Measurements from ENCODE around the gene HLCS. TPM values are rescaled to one million over a fixed set of nuclear protein-coding genes. Genes with fewer than 3 reads are reported as not detected.

Gene HLCS
- total RNA-seq, 2 donors from 2014 or later: 27.2 to 38.6 TPM

DNA sequence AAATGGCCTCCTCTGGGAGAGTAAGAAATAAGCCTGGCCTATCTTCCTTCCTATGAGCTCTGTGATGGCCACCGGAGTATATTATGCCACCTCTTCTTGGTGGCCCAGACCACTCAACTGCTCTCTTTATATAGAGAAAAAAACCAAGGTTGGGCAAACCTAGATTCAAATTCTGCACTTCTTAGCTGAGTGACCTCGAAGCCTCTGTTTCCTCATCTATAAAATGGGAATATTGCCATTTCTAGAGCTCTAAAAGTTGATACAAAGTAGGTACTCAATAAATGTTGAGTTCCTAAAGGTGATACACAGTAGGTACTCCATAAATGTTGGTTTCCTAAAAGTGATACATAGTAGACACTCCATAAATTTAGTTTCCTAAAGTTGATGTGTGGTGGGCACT, 120.7 kb downstream of the HLCS start:
- no peak overlapping the region for H3K4me3 ChIP-seq
- H3K4me1 ChIP-seq: no peaks in the 10 kb centered on the region
- H3K27me3 ChIP-seq: no peaks in the 10 kb centered on the region
- DNase-seq (no peak), ATAC-seq (no peak)
- H3K9me3 ChIP-seq: no peaks in the 10 kb centered on the region
- intact Hi-C loops (cut with DNase I): no loop called here
- TF ChIP-seq POLR2A (IDR thresholded peaks at IDR 0.05): no peak
- no peak for TF ChIP-seq CTCF (IDR thresholded peaks at IDR 0.05)
- 97 to 100% methylated on average over 2 of the region's 2 CpGs for WGBS, 2 donors
- H3K27ac ChIP-seq: no peak overlapping the region
- no peaks in the 10 kb centered on the region for H3K36me3 ChIP-seq (replicated peaks in 1 of 2; ENCODE audit: insufficient read depth in 1 of 2, low read depth in 2 of 2)

- H3K4me1 ChIP-seq: no peaks in the 10 kb centered on the region
- TF ChIP-seq CTCF (IDR thresholded peaks at IDR 0.05): no peak
- TF ChIP-seq POLR2A (IDR thresholded peaks at IDR 0.05): no peak
- H3K27me3 ChIP-seq: no peaks in the 10 kb centered on the region
- no peaks in the 10 kb centered on the region for H3K36me3 ChIP-seq (replicated peaks in 1 of 2; ENCODE audit: insufficient read depth in 1 of 2, low read depth in 2 of 2)
- DNase-seq: no peak
- ATAC-seq: no peak
- no peak overlapping the region for H3K27ac ChIP-seq
- no peak overlapping the region for H3K4me3 ChIP-seq
- no peaks in the 10 kb centered on the region for H3K9me3 ChIP-seq
- intact Hi-C loops (cut with DNase I): no loop called here
- 92 to 98% methylated on average over 10 of the region's 10 CpGs for WGBS, 2 donors
Observed at GRCh38 chr21:36845070-36845469, 121.4 kb downstream of the HLCS start.

- DNase-seq (no peak), ATAC-seq (no peak)
- Histone ChIP-seq H3K4me1 (no peaks in the 10 kb centered on the region), H3K4me3 (no peak overlapping the region), H3K27me3 (no peaks in the 10 kb centered on the region), H3K9me3 (no peaks in the 10 kb centered on the region), H3K36me3 (replicated peaks in 1 of 2; ENCODE audit: insufficient read depth in 1 of 2, low read depth in 2 of 2) (no peaks in the 10 kb centered on the region), H3K27ac (no peak overlapping the region)
- WGBS, 2 donors: 88 to 97% methylated on average over 3 of the region's 3 CpGs
- intact Hi-C loops (cut with DNase I): no loop called here
- TF ChIP-seq CTCF (IDR thresholded peaks at IDR 0.05) (no peak), POLR2A (IDR thresholded peaks at IDR 0.05) (no peak)
Observed at GRCh38 chr21:36841866-36842265, 124.6 kb downstream of the HLCS start.

- Histone ChIP-seq H3K4me3 (no peak overlapping the region), H3K4me1 (no peaks in the 10 kb centered on the region), H3K27ac (no peak overlapping the region), H3K9me3 (no peaks in the 10 kb centered on the region), H3K27me3 (no peaks in the 10 kb centered on the region), H3K36me3 (replicated peaks in 1 of 2; ENCODE audit: insufficient read depth in 1 of 2, low read depth in 2 of 2) (no peaks in the 10 kb centered on the region)
- no peak for TF ChIP-seq POLR2A (IDR thresholded peaks at IDR 0.05)
- TF ChIP-seq CTCF (IDR thresholded peaks at IDR 0.05): no peak
- ATAC-seq: no peak
- DNase-seq: no peak
- WGBS, 2 donors: 88 to 92% methylated on average over 3 of the region's 3 CpGs
- intact Hi-C loops (cut with DNase I): loop anchor here (5.0 kb wide), 1 partner anchor 42 kb away; no protein-coding TSS in a partner anchor
Observed at GRCh38 chr21:36839735-36840134, 126.7 kb downstream of the HLCS start.

DNA sequence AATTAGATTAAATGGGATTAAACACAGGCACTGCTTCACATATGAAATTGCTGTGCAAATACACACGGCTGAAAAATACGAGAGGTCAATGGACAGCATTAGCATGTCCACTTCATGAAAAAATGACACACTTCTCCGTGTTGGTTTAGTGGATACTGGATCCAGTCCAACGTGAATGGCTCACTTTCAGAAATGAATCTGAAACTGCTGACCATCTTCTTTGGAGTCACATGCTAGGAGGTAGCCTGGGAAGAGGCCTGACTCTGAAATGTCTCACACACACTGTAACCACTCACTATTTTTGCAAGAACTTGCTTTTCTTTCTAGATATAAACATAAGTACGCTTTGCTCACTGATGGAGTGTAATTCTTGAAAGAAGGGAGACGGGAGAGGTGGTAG, 127.3 kb downstream of the HLCS start:
- Histone ChIP-seq H3K27me3 (no peaks in the 10 kb centered on the region), H3K9me3 (no peaks in the 10 kb centered on the region), H3K4me3 (no peak overlapping the region), H3K36me3 (replicated peaks in 1 of 2; ENCODE audit: insufficient read depth in 1 of 2, low read depth in 2 of 2) (no peaks in the 10 kb centered on the region), H3K27ac (no peak overlapping the region), H3K4me1 (no peaks in the 10 kb centered on the region)
- ATAC-seq: no peak
- no peak for DNase-seq
- 67 to 75% methylated on average over 6 of the region's 6 CpGs for WGBS, 2 donors
- TF ChIP-seq POLR2A (IDR thresholded peaks at IDR 0.05): no peak
- TF ChIP-seq CTCF (IDR thresholded peaks at IDR 0.05): no peak
- intact Hi-C loops (cut with DNase I): loop anchor here (5.0 kb wide), 1 partner anchor 42 kb away; no protein-coding TSS in a partner anchor

Measured in body of pancreas (tissue), 4 donors.